ENCODE data around the gene ZNF627.

- TF ChIP-seq CTCF (IDR thresholded peaks at IDR 0.05) = no peak
- no peak for TF ChIP-seq POLR2A (IDR thresholded peaks at IDR 0.05)
Observed at GRCh38 chr19:11596156-11596555, 1.1 kb upstream of the ZNF627 start.

All from esophagus squamous epithelium (tissue), 4 donors.